Endothelial cell of umbilical vein (primary cell): Measurements from ENCODE around the gene PLD6. TPM values are rescaled to one million over a fixed set of nuclear protein-coding genes. Genes with fewer than 3 reads are reported as not detected.

Experiments used
- BruUV-seq: library from RNA; stranded (reverse); fragments of 400-500 nt; replicated peaks from 2 replicates; lab custom pipeline; 2021; lab: Mats Ljungman, UMichigan
- CTCF ChIA-PET: fragments of 300-600, 350-600 bp; sonication (Branson Sonifier 250); formaldehyde crosslinking; loops from one replicate; lab custom pipeline; 2021; ENCODE audit warnings: antibody characterized with exemption, inconsistent platforms; lab: Charles Lee
- POLR2A ChIA-PET: fragments of 300-600, 350-600 bp; sonication (Branson Sonifier 250); formaldehyde crosslinking; loops from one replicate; lab custom pipeline; 2021; ENCODE audit warnings: antibody characterized with exemption, inconsistent platforms; lab: Charles Lee
- DNase-seq: peaks from one replicate; pipeline ENCODE4 v3.0.0-alpha.2; 2011; ENCODE audit warnings: low read depth, low spot score
- FAIRE-seq: peaks from 2 replicates; lab custom pipeline; 2011; peaks lifted over from hg19 to GRCh38; lab: Jason Lieb, UNC
- H2AFZ ChIP-seq: 2 replicates; pipeline ENCODE4 v1.6.0; 2012; ENCODE audit warnings: low read depth, low read length, control low read depth, inconsistent platforms
- H3K27ac ChIP-seq: 2 replicates; pipeline ENCODE4 v1.5.1; 2011; ENCODE audit warnings: low read depth, mild to moderate bottlenecking, control low read depth, low read length, moderate library complexity; ENCODE audit not compliant: insufficient read depth
- H3K27me3 ChIP-seq, 2 experiments: 2 replicates each; pipeline versions ENCODE4 v1.6.0 to v1.6.1; 2011; ENCODE audit warnings: low read length in 2 of 2, mixed read lengths in 1 of 2; ENCODE audit not compliant: control insufficient read depth in 2 of 2, insufficient read depth in 2 of 2
- H3K36me3 ChIP-seq, 2 experiments: 2 replicates in 1 of 2; 3 replicates in 1 of 2; pipeline ENCODE4 v1.5.1; 2011; ENCODE audit warnings: low read length in 2 of 2, mild to moderate bottlenecking in 1 of 2, moderate library complexity in 1 of 2; ENCODE audit not compliant: control insufficient read depth in 2 of 2, insufficient read depth in 2 of 2; ENCODE audit errors: extremely low read depth in 1 of 2
- H3K4me1 ChIP-seq: 3 replicates; pipeline ENCODE4 v1.5.1; 2011; ENCODE audit warnings: mild to moderate bottlenecking, low read length; ENCODE audit not compliant: control insufficient read depth, insufficient read depth; ENCODE audit errors: extremely low read depth
- H3K4me2 ChIP-seq: 2 replicates; pipeline ENCODE4 v1.6.1; 2011; ENCODE audit warnings: low read length, control low read depth, mixed read lengths; ENCODE audit not compliant: insufficient read depth
- H3K4me3 ChIP-seq, 3 experiments: fragments of 200-600 bp in 1 of 3; sonication (generic), shearing (Covaris generic) in 1 of 3; replicated peaks in 1 of 3; 2 replicates each; pipeline ENCODE4 v1.5.1; 2011 to 2016; ENCODE audit warnings: control low read depth in 3 of 3, low read length in 3 of 3, mild to moderate bottlenecking in 2 of 3, inconsistent platforms in 1 of 3, low read depth in 1 of 3, moderate library complexity in 1 of 3; ENCODE audit not compliant: insufficient read depth in 1 of 3
- H3K79me2 ChIP-seq: 2 replicates; pipeline ENCODE4 v1.6.0; 2012; ENCODE audit warnings: low read length, inconsistent platforms; ENCODE audit not compliant: control insufficient read depth, insufficient read depth
- H3K9ac ChIP-seq: replicated peaks from 2 replicates; pipeline ENCODE3; 2011; ENCODE audit warnings: low read length, control low read depth; ENCODE audit not compliant: insufficient read depth; ENCODE audit errors: extremely low read depth
- H3K9me1 ChIP-seq: replicated peaks from 3 replicates; pipeline ENCODE4 v1.6.0; 2011; ENCODE audit warnings: mild to moderate bottlenecking, low read length; ENCODE audit not compliant: control insufficient read depth, insufficient read depth; ENCODE audit errors: extremely low read depth
- H3K9me3 ChIP-seq: replicated peaks from 2 replicates; pipeline ENCODE4 v1.5.1; 2012; ENCODE audit warnings: low read length, inconsistent platforms; ENCODE audit not compliant: control insufficient read depth, insufficient read depth
- H4K20me1 ChIP-seq: replicated peaks from 2 replicates; pipeline ENCODE3; 2011; ENCODE audit warnings: mild to moderate bottlenecking, low read length; ENCODE audit not compliant: control insufficient read depth, insufficient read depth; ENCODE audit errors: extremely low read depth
- CTCF ChIP-seq, 2 donors: IDR thresholded peaks; 1 replicate in 1 of 2; 2 replicates in 1 of 2; pipeline ENCODE4 v1.5.1; 2011; ENCODE audit warnings: low read length in 2 of 2, mild to moderate bottlenecking in 2 of 2, moderate library complexity in 2 of 2, control low read depth in 1 of 2, inconsistent platforms in 1 of 2, low read depth in 1 of 2; ENCODE audit not compliant: insufficient read depth in 1 of 2; ENCODE audit errors: extremely low read depth in 1 of 2
- EZH2 ChIP-seq: IDR thresholded peaks from 2 replicates; pipeline ENCODE4 v1.6.1; 2012; ENCODE audit warnings: borderline replicate concordance, low read depth, mild to moderate bottlenecking, moderate library complexity, low read length, inconsistent platforms; ENCODE audit not compliant: severe bottlenecking
- FOS ChIP-seq: IDR thresholded peaks from 2 replicates; pipeline ENCODE4 v1.6.1; 2011; ENCODE audit warnings: mild to moderate bottlenecking, low read length, moderate library complexity, borderline replicate concordance; ENCODE audit not compliant: insufficient read depth
- GATA2 ChIP-seq: IDR thresholded peaks from 2 replicates; pipeline ENCODE4 v1.7.0; 2011; ENCODE audit warnings: low read depth, mild to moderate bottlenecking, moderate library complexity, mixed read lengths, low read length; ENCODE audit not compliant: insufficient read length, insufficient read depth
- JUN ChIP-seq: IDR thresholded peaks from 2 replicates; pipeline ENCODE4 v1.6.1; 2011; ENCODE audit warnings: borderline replicate concordance, low read depth; ENCODE audit not compliant: insufficient read length, insufficient read depth
- MYC ChIP-seq: IDR thresholded peaks from one replicate; pipeline ENCODE4 v1.6.1; 2011; ENCODE audit warnings: mild to moderate bottlenecking, low read depth, low read length
- POLR2A ChIP-seq: IDR thresholded peaks from 2 replicates; pipeline ENCODE4 v1.6.1; 2012; ENCODE audit warnings: low read depth, mild to moderate bottlenecking, control low read depth, low read length
- POLR2AphosphoS5 ChIP-seq: IDR thresholded peaks from 2 replicates; pipeline ENCODE4 v1.6.1; 2012; ENCODE audit warnings: low read depth, mild to moderate bottlenecking, control low read depth, low read length, moderate library complexity; ENCODE audit not compliant: insufficient read depth
- dilution Hi-C: fragments of 300-500 bp; cut with MboI; formaldehyde crosslinking; loops from one replicate; pipeline ENCODE4 v1.15.0; 2019; ENCODE audit warnings: low sequenced_read_pairs; ENCODE audit not compliant: extremely low pct_ligation_motif_present
- intact Hi-C: fragments of 100-400 bp; cut with micrococcal nuclease; formaldehyde crosslinking; loops from one replicate; pipeline ENCODE4 v1.10.0; 2022
- polyA plus RNA-seq, 4 experiments: library from polyadenylated mRNA; depleted of rRNA in 3 of 4; stranded (reverse) in 3 of 4; unstranded in 1 of 4; fragments of >200 nt; gene quantifications; 2 replicates each; pipeline versions ENCODE4 v1.2.1 to v1.2.3, GENCODE V29; 2011 to 2012; ENCODE audit warnings: missing spikeins in 1 of 4
- total RNA-seq: library from RNA; stranded (reverse); gene quantifications from 2 replicates; pipeline ENCODE4 v1.2.3, GENCODE V29; 2021
- TF ChIP-seq, protein P1 (sequence below): IDR thresholded peaks from 2 replicates; pipeline ENCODE4 v1.6.1; 2011; ENCODE audit not compliant: insufficient read depth, insufficient read length

The PLD6 gene
- total and polyA plus RNA-seq, 2 donors (not counting 3 experiments of a cell fraction or from before 2014, with no cell fraction given): 2.9 to 4.4 TPM

DNA sequence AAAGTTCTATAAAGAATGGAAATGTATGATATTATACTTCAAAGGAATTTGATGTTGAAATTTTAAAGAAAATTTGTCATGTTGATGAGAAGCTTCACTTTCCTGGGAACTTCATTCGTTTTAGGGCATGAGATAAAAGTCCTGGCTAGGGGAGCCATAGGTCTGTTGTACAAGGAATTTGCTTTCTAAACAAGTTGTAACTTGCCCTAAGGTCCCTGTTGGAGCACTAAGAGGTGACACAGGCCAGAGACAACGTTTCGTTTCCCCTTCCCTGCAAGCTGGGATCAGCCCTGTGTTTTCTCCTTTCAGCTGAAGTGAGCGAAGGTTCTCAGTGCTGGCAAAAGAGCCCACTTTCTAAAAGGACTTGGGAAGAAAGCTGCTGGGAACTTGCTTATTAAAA is 16.6 kb downstream of the PLD6 start:
- H4K20me1 ChIP-seq: no peaks in the 10 kb centered on the region
- H3K36me3 ChIP-seq: peaks cover 0 to 2% of the 10 kb centered on the region in 2 experiments
- no peak overlapping the region for H3K4me3 ChIP-seq
- POLR2A ChIA-PET: no interaction called here
- FAIRE-seq (no peak), DNase-seq (no peak)
- dilution Hi-C loops (no loop called here), intact Hi-C loops (no loop called here)
- no peaks in the 10 kb centered on the region for H3K27me3 ChIP-seq
- BruUV-seq: no TSS peak
- CTCF ChIA-PET: interaction anchor here (1.3 to 3.4 kb wide), 5 partner anchors 10 to 48 kb away, joined by 3 to 16 read pairs (median 6); no protein-coding TSS in a partner anchor
- H3K9me3 ChIP-seq: no peaks in the 10 kb centered on the region
- no peak overlapping the region for H3K27ac ChIP-seq
- TF ChIP-seq POLR2A (no peak), EZH2 (no peak), POLR2AphosphoS5 (no peak), MYC (no peak), JUN (no peak), GATA2 (no peak), FOS (no peak), CTCF (IDR thresholded peaks at IDR 0.05; ENCODE audit: extremely low read depth in 1 of 2, insufficient read depth in 1 of 2, low read depth in 1 of 2, low read length in 2 of 2) (no peak)
- TF ChIP-seq, protein P1, sequence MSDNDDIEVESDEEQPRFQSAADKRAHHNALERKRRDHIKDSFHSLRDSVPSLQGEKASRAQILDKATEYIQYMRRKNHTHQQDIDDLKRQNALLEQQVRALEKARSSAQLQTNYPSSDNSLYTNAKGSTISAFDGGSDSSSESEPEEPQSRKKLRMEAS: no peak
- H2AFZ ChIP-seq: no peak overlapping the region
- no peak overlapping the region for H3K4me2 ChIP-seq
- H3K79me2 ChIP-seq: no peaks in the 10 kb centered on the region
- H3K9me1 ChIP-seq: no peaks in the 10 kb centered on the region
- no peak overlapping the region for H3K9ac ChIP-seq
- H3K4me1 ChIP-seq: peaks cover 38% of the 10 kb centered on the region
